ENCODE results near the gene RCBTB1. TPM values are rescaled to one million over a fixed set of nuclear protein-coding genes. Genes with fewer than 3 reads are reported as not detected.

The RCBTB1 gene
- total RNA-seq, 4 donors from 2014 or later: 4.4 to 12.8 (median 6.5) TPM

- intact Hi-C loops (cut with DNase I; ENCODE audit: low total_unique reads): no loop called here
- H3K4me3 ChIP-seq (ENCODE audit: low read depth, poor library complexity, severe bottlenecking): no peak overlapping the region
- TF ChIP-seq CTCF (IDR thresholded peaks at IDR 0.05) (no peak), POLR2A (IDR thresholded peaks at IDR 0.05) (no peak)
- WGBS, 2 donors: 91 to 98% methylated on average over 3 of the region's 3 CpGs
- DNase-seq (ENCODE audit: low spot score in 2 of 2): no peak
Observed at GRCh38 chr13:49559006-49559405, 26.4 kb downstream of the RCBTB1 start.

GRCh38 chr13:49554387-49554786 lies 31.0 kb downstream of the RCBTB1 start:
- WGBS, 2 donors: 87 to 91% methylated on average over 11 of the region's 11 CpGs
- intact Hi-C loops (cut with DNase I; ENCODE audit: low total_unique reads): no loop called here
- DNase-seq (ENCODE audit: low spot score in 2 of 2): no peak
- TF ChIP-seq CTCF (IDR thresholded peaks at IDR 0.05) (no peak), POLR2A (IDR thresholded peaks at IDR 0.05) (no peak)
- no peak overlapping the region for H3K4me3 ChIP-seq (ENCODE audit: low read depth, poor library complexity, severe bottlenecking)

- intact Hi-C loops (cut with DNase I; ENCODE audit: low total_unique reads): no loop called here
- DNase-seq (ENCODE audit: low spot score in 2 of 2): no peak
- TF ChIP-seq CTCF (IDR thresholded peaks at IDR 0.05) (no peak), POLR2A (IDR thresholded peaks at IDR 0.05) (no peak)
- 96 to 98% methylated on average over 2 of the region's 2 CpGs for WGBS, 2 donors
- H3K4me3 ChIP-seq (ENCODE audit: low read depth, poor library complexity, severe bottlenecking): no peak overlapping the region
Observed at GRCh38 chr13:49553888-49554287, 31.5 kb downstream of the RCBTB1 start.

GRCh38 chr13:49550942-49551644 lies 34.3 kb downstream of the RCBTB1 start:
- no peak for DNase-seq (ENCODE audit: low spot score in 2 of 2)
- TF ChIP-seq CTCF (IDR thresholded peaks at IDR 0.05) (no peak), POLR2A (IDR thresholded peaks at IDR 0.05) (no peak)
- WGBS, 2 donors: 91 to 93% methylated on average over 10 of the region's 10 CpGs
- intact Hi-C loops (cut with DNase I; ENCODE audit: low total_unique reads): no loop called here
- no peak overlapping the region for H3K4me3 ChIP-seq (ENCODE audit: low read depth, poor library complexity, severe bottlenecking)

- no peak for TF ChIP-seq CTCF (IDR thresholded peaks at IDR 0.05)
- TF ChIP-seq POLR2A (IDR thresholded peaks at IDR 0.05): no peak
- H3K4me3 ChIP-seq (ENCODE audit: low read depth, poor library complexity, severe bottlenecking): no peak overlapping the region
- WGBS, 2 donors: 85 to 87% methylated on average over 15 of the region's 15 CpGs
- no peak for DNase-seq (ENCODE audit: low spot score in 2 of 2)
- intact Hi-C loops (cut with DNase I; ENCODE audit: low total_unique reads): no loop called here
Observed at GRCh38 chr13:49549289-49549688, 36.1 kb downstream of the RCBTB1 start.

GRCh38 chr13:49546561-49546960 lies 38.8 kb downstream of the RCBTB1 start:
- WGBS, 2 donors: 94 to 95% methylated on average over 9 of the region's 9 CpGs
- TF ChIP-seq CTCF (IDR thresholded peaks at IDR 0.05) (no peak), POLR2A (IDR thresholded peaks at IDR 0.05) (no peak)
- intact Hi-C loops (cut with DNase I; ENCODE audit: low total_unique reads): no loop called here

More at GRCh38 chr13:49546561-49546960, 38.8 kb downstream of the RCBTB1 start:
- DNase-seq (ENCODE audit: low spot score in 2 of 2): no peak
- H3K4me3 ChIP-seq (ENCODE audit: low read depth, poor library complexity, severe bottlenecking): no peak overlapping the region

Data from lower leg skin (tissue), 4 donors.